GM12878 (cell line): ENCODE data around the gene CDC42SE1. TPM values are rescaled to one million over a fixed set of nuclear protein-coding genes. Genes with fewer than 3 reads are reported as not detected.

Experiments used
- ATAC-seq: fragments of 200-7000 bp; cut with Tn5 transposase; 3 replicates; pipeline ENCODE4 v1.9.1; 2020; ENCODE audit warnings: mild to moderate bottlenecking, moderate library complexity
- BruUV-seq: library from RNA; stranded (reverse); fragments of 400-500 nt; replicated peaks from 2 replicates; lab custom pipeline; 2021; lab: Mats Ljungman, UMichigan
- CTCF ChIA-PET: fragments of 300-600 bp; sonication (Branson Sonifier 250); formaldehyde crosslinking; extraction: SDS; loops from one replicate; lab custom pipeline; 2021; ENCODE audit warnings: inconsistent platforms; lab: Yijun Ruan, JAX
- POLR2A ChIA-PET: fragments of 350-600 bp; formaldehyde crosslinking; extraction: SDS; loops from one replicate; lab custom pipeline; 2021; ENCODE audit warnings: inconsistent platforms; lab: Charles Lee
- RAD21 ChIA-PET: fragments of 300-600 bp; sonication (Branson Sonifier 250); formaldehyde crosslinking; loops from one replicate; lab custom pipeline; 2023; ENCODE audit warnings: antibody characterized with exemption; ENCODE audit not compliant: unreplicated experiment; lab: Charles Lee
- SMC1A ChIA-PET: fragments of 300-600 bp; sonication (Branson Sonifier 250); formaldehyde crosslinking; loops from one replicate; lab custom pipeline; 2023; ENCODE audit not compliant: unreplicated experiment, uncharacterized antibody; lab: Charles Lee
- DNase-seq: peaks from one replicate; pipeline ENCODE4 v3.0.0-alpha.2; 2011; ENCODE audit warnings: low read depth, low spot score
- FAIRE-seq: peaks from 3 replicates; lab custom pipeline; 2011; peaks lifted over from hg19 to GRCh38; lab: Jason Lieb, UNC
- H2AFZ ChIP-seq: 2 replicates; pipeline ENCODE4 v1.6.0; 2011; ENCODE audit warnings: low read depth, low read length, control low read depth; ENCODE audit not compliant: control insufficient read depth
- H3K27ac ChIP-seq: 2 replicates; pipeline ENCODE4 v1.5.1; 2011; ENCODE audit warnings: control low read depth; ENCODE audit not compliant: control insufficient read depth, insufficient read depth
- H3K27me3 ChIP-seq, 2 experiments: replicated peaks in 1 of 2; 2 replicates each; pipeline versions ENCODE4 v1.6.0 to v1.6.1; 2011; ENCODE audit warnings: low read length in 1 of 2; ENCODE audit not compliant: control insufficient read depth in 2 of 2, insufficient read depth in 2 of 2
- H3K36me3 ChIP-seq, 2 experiments: 2 replicates each; pipeline ENCODE4 v1.5.1; 2011; ENCODE audit warnings: low read length in 1 of 2; ENCODE audit not compliant: control insufficient read depth in 2 of 2, insufficient read depth in 2 of 2
- H3K4me1 ChIP-seq: 2 replicates; pipeline ENCODE4 v1.6.1; 2011; ENCODE audit warnings: mild to moderate bottlenecking, low read length, moderate library complexity, mixed read lengths; ENCODE audit not compliant: control insufficient read depth, insufficient read depth
- H3K4me2 ChIP-seq: 2 replicates; pipeline ENCODE4 v1.6.0; 2011; ENCODE audit warnings: control low read depth; ENCODE audit not compliant: control insufficient read depth, insufficient read depth
- H3K4me3 ChIP-seq: fragments of 200-600 bp; sonication (generic); 2 replicates; pipeline ENCODE4 v1.5.1; 2016
- H3K79me2 ChIP-seq: 2 replicates; pipeline ENCODE4 v1.6.0; 2011; ENCODE audit warnings: low read length; ENCODE audit not compliant: control insufficient read depth, insufficient read depth
- H3K9ac ChIP-seq: 2 replicates; pipeline ENCODE4 v1.8.0; 2011; ENCODE audit warnings: low read length, control low read depth, mixed read lengths; ENCODE audit not compliant: control insufficient read depth, insufficient read depth
- H3K9me3 ChIP-seq: replicated peaks from 3 replicates; pipeline ENCODE4 v1.5.1; 2011; ENCODE audit warnings: mild to moderate bottlenecking, low read length; ENCODE audit not compliant: control insufficient read depth, insufficient read depth
- H4K20me1 ChIP-seq: 2 replicates; pipeline ENCODE4 v1.6.0; 2011; ENCODE audit not compliant: control insufficient read depth, insufficient read depth
- CBX5 ChIP-seq: sonication (generic); IDR thresholded peaks from 2 replicates; pipeline ENCODE4 v1.6.1; 2016; ENCODE audit warnings: low read depth, moderate library complexity, mild to moderate bottlenecking, inconsistent platforms
- EP300 ChIP-seq, 2 experiments: fragments of 150-350 bp in 1 of 2; IDR thresholded peaks; 2 replicates each; pipeline ENCODE4 v1.6.1; 2011 to 2012; ENCODE audit warnings: low read depth in 2 of 2, low read length in 2 of 2, borderline replicate concordance in 1 of 2, improper control_type of control experiment in 1 of 2, inconsistent platforms in 1 of 2; ENCODE audit not compliant: control insufficient read depth in 1 of 2
- ETV6 ChIP-seq, 2 experiments: fragments of 450-650 bp in 1 of 2; IDR thresholded peaks in 1 of 2; conservative IDR thresholded peaks in 1 of 2; 2 replicates each; pipeline ENCODE4 v1.6.1; 2014; ENCODE audit warnings: antibody characterized with exemption in 1 of 2, borderline replicate concordance in 1 of 2, low read depth in 1 of 2, mild to moderate bottlenecking in 1 of 2, moderate library complexity in 1 of 2
- HDAC2 ChIP-seq: fragments of 200-600 bp; sonication (generic); IDR thresholded peaks from 2 replicates; pipeline ENCODE4 v1.6.1; 2017
- IRF4 ChIP-seq: IDR thresholded peaks from 2 replicates; pipeline ENCODE4 v1.6.1; 2011; ENCODE audit warnings: low read depth, low read length
- MYB ChIP-seq: fragments of 150-350 bp; IDR thresholded peaks from 2 replicates; pipeline ENCODE4 v1.6.1; 2014; ENCODE audit warnings: mild to moderate bottlenecking, low read depth, low read length, borderline replicate concordance
- NFXL1 ChIP-seq: fragments of 450-650 bp; IDR thresholded peaks from 2 replicates; pipeline ENCODE4 v1.6.1; 2017; ENCODE audit warnings: antibody characterized with exemption, mild to moderate bottlenecking, borderline replicate concordance
- NR2C2 ChIP-seq: IDR thresholded peaks from 2 replicates; pipeline ENCODE4 v1.6.1; 2011; ENCODE audit warnings: borderline replicate concordance, low read depth; ENCODE audit not compliant: control insufficient read depth, insufficient read length
- NRF1 ChIP-seq: conservative IDR thresholded peaks from 2 replicates; pipeline ENCODE4 v1.6.1; 2011; ENCODE audit warnings: mild to moderate bottlenecking, low read depth, low read length, improper control_type of control experiment
- PML ChIP-seq: IDR thresholded peaks from 2 replicates; pipeline ENCODE4 v1.6.1; 2012; ENCODE audit warnings: low read length, inconsistent platforms
- POLR2AphosphoS5 ChIP-seq: IDR thresholded peaks from 2 replicates; pipeline ENCODE4 v1.6.1; 2011; ENCODE audit warnings: mild to moderate bottlenecking, low read length, inconsistent platforms
- RFX5 ChIP-seq: IDR thresholded peaks from 2 replicates; pipeline ENCODE4 v1.6.1; 2011; ENCODE audit warnings: low read depth, low read length, improper control_type of control experiment
- YBX1 ChIP-seq: fragments of 450-650 bp; IDR thresholded peaks from 2 replicates; pipeline ENCODE4 v1.6.1; 2016; ENCODE audit warnings: antibody characterized with exemption
- ZNF24 ChIP-seq: fragments of 450-650 bp; IDR thresholded peaks from 2 replicates; pipeline ENCODE4 v1.6.1; 2017; ENCODE audit warnings: antibody characterized with exemption, mild to moderate bottlenecking
- WGBS: methylation state at CpG from one replicate; pipeline ENCODE4 v1.1.6; 2016; ENCODE audit warnings: low lambda C conversion rate; ENCODE audit not compliant: insufficient replicate concordance, insufficient coverage; ENCODE audit errors: missing lambda C conversion rate; 5-methylcytosine and 5-hydroxymethylcytosine counted together
- in situ Hi-C: fragments of 300-500 bp; cut with MboI; formaldehyde crosslinking; loops from 9 replicates; pipeline ENCODE4 v1.14.3; 2018; ENCODE audit warnings: mixed read lengths
- intact Hi-C: fragments of 100-400 bp; cut with micrococcal nuclease; formaldehyde crosslinking; loops from one replicate; pipeline ENCODE4 v1.14.2; 2022; ENCODE audit not compliant: unreplicated experiment
- polyA plus RNA-seq, 11 experiments: library from polyadenylated mRNA; depleted of rRNA in 4 of 11; unstranded in 6 of 11; stranded (reverse) in 5 of 11; fragments of >200 nt; fragmentation: Nextera tagmentation in 4 of 11; fragmentation: Illumina TruSeq in 1 of 11; extraction: Ambion mirVana in 4 of 11; extraction: Trizol in 1 of 11; gene quantifications; 1 replicate in 1 of 11; 2 replicates in 10 of 11; pipeline versions ENCODE4 v1.2.1 to v1.2.3, GENCODE V29; 2011 to 2016; ENCODE audit warnings: inconsistent platforms in 2 of 11, missing spikeins in 2 of 11, low read depth in 1 of 11
- total RNA-seq, 4 experiments: library from RNA; depleted of rRNA in 3 of 4; stranded (reverse); fragments of >200 nt in 3 of 4; fragmentation: Illumina TruSeq in 1 of 4; extraction: Trizol in 1 of 4; gene quantifications; 2 replicates each; pipeline versions ENCODE4 v1.2.1 to v1.2.3, GENCODE V29; 2013 to 2021
- TF ChIP-seq, protein P1 (sequence below): fragments of 450-650 bp; conservative IDR thresholded peaks from 2 replicates; pipeline ENCODE4 v1.6.1; 2017; ENCODE audit warnings: mild to moderate bottlenecking, moderate library complexity
- TF ChIP-seq, protein P2 (sequence below), 3 experiments: IDR thresholded peaks in 2 of 3; conservative IDR thresholded peaks in 1 of 3; 2 replicates each; pipeline ENCODE4 v1.5.1; 2011; ENCODE audit warnings: low read depth in 3 of 3, low read length in 3 of 3, mild to moderate bottlenecking in 3 of 3, control low read depth in 2 of 3, moderate library complexity in 2 of 3, inconsistent platforms in 1 of 3, mixed read lengths in 1 of 3; ENCODE audit not compliant: control insufficient read depth in 2 of 3, insufficient read depth in 1 of 3; ENCODE audit errors: extremely low read depth in 1 of 3
- TF ChIP-seq, protein P3 (sequence below): IDR thresholded peaks from 2 replicates; pipeline ENCODE4 v1.6.1; 2011; ENCODE audit warnings: low read depth, low read length, improper control_type of control experiment, borderline replicate concordance

Gene CDC42SE1
- total and polyA plus RNA-seq, 10 of the 15 experiments (the other 5 are each of a cell fraction or from before 2014, with no cell fraction given) = 35.7 to 112 (median 74.3) TPM

DNA sequence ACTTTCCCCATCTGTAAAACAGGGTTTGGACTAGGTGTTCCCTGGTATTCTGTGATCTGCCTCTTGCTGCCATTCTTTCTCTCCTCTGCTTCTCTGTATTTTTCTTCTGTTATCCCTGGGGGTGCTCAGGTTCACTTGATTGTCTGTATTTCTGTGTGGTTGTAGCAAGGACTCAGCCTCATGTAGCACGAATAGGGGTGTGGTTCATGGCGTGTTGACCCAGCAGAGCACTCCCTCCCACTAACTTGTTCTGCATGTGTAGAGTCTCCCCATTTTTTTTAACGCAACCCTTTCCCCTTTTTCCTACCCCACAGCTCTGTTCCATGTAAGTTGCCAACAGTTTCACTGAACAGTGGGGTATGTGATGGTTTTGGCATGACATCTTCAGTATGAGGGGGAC lies 24.3 kb downstream of the CDC42SE1 start:
- Histone ChIP-seq H3K27ac (no peak overlapping the region), H3K9ac (no peak overlapping the region), H3K79me2 (no peaks in the 10 kb centered on the region), H3K4me3 (no peak overlapping the region), H4K20me1 (no peaks in the 10 kb centered on the region)
- in situ Hi-C loops = no loop called here
- RAD21 ChIA-PET = no interaction called here
- DNase-seq = no peak
- intact Hi-C loops = no loop called here
- CTCF ChIA-PET = interaction anchor here (0.6 to 1.1 kb wide), 3 partner anchors 11 to 28 kb away, joined by 3 to 5 read pairs (median 3); partner anchors contain the start of gene MINDY1
- TF ChIP-seq ETV6 (conservative IDR thresholded peaks at IDR 0.05 in 1 of 2, IDR thresholded peaks at IDR 0.05 in 1 of 2; ENCODE audit: borderline replicate concordance in 1 of 2, low read depth in 1 of 2) (no peak), YBX1 (no peak), NR2C2 (no peak), RFX5 (no peak), NRF1 (no peak), POLR2AphosphoS5 (no peak), MYB (no peak), NFXL1 (no peak), ZNF24 (no peak), HDAC2 (no peak), PML (no peak), EP300 (IDR thresholded peaks at IDR 0.05; ENCODE audit: borderline replicate concordance in 1 of 2, control insufficient read depth in 1 of 2, low read depth in 2 of 2, low read length in 2 of 2) (no peak), IRF4 (no peak), CBX5 (no peak)
- TF ChIP-seq, protein P1, sequence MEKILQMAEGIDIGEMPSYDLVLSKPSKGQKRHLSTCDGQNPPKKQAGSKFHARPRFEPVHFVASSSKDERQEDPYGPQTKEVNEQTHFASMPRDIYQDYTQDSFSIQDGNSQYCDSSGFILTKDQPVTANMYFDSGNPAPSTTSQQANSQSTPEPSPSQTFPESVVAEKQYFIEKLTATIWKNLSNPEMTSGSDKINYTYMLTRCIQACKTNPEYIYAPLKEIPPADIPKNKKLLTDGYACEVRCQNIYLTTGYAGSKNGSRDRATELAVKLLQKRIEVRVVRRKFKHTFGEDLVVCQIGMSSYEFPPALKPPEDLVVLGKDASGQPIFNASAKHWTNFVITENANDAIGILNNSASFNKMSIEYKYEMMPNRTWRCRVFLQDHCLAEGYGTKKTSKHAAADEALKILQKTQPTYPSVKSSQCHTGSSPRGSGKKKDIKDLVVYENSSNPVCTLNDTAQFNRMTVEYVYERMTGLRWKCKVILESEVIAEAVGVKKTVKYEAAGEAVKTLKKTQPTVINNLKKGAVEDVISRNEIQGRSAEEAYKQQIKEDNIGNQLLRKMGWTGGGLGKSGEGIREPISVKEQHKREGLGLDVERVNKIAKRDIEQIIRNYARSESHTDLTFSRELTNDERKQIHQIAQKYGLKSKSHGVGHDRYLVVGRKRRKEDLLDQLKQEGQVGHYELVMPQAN = no peak
- TF ChIP-seq, protein P2, sequence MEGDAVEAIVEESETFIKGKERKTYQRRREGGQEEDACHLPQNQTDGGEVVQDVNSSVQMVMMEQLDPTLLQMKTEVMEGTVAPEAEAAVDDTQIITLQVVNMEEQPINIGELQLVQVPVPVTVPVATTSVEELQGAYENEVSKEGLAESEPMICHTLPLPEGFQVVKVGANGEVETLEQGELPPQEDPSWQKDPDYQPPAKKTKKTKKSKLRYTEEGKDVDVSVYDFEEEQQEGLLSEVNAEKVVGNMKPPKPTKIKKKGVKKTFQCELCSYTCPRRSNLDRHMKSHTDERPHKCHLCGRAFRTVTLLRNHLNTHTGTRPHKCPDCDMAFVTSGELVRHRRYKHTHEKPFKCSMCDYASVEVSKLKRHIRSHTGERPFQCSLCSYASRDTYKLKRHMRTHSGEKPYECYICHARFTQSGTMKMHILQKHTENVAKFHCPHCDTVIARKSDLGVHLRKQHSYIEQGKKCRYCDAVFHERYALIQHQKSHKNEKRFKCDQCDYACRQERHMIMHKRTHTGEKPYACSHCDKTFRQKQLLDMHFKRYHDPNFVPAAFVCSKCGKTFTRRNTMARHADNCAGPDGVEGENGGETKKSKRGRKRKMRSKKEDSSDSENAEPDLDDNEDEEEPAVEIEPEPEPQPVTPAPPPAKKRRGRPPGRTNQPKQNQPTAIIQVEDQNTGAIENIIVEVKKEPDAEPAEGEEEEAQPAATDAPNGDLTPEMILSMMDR (IDR thresholded peaks at IDR 0.05 in 2 of 3, conservative IDR thresholded peaks at IDR 0.05 in 1 of 3; ENCODE audit: control insufficient read depth in 2 of 3, extremely low read depth in 1 of 3, insufficient read depth in 1 of 3, low read depth in 3 of 3, low read length in 3 of 3) = no peak
- TF ChIP-seq, protein P3, sequence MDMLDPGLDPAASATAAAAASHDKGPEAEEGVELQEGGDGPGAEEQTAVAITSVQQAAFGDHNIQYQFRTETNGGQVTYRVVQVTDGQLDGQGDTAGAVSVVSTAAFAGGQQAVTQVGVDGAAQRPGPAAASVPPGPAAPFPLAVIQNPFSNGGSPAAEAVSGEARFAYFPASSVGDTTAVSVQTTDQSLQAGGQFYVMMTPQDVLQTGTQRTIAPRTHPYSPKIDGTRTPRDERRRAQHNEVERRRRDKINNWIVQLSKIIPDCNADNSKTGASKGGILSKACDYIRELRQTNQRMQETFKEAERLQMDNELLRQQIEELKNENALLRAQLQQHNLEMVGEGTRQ = no peak
- TF ChIP-seq, all 136 proteins: peak for 0
- H3K27me3 ChIP-seq = no peaks in the 10 kb centered on the region
- POLR2A ChIA-PET = interaction anchor here (0.5 kb wide), 1 partner anchor 149 kb away, joined by 4 read pairs; no protein-coding TSS in a partner anchor
- BruUV-seq = no TSS peak
- no peaks in the 10 kb centered on the region for H3K9me3 ChIP-seq
- no peaks in the 10 kb centered on the region for H3K4me1 ChIP-seq
- FAIRE-seq = no peak
- no peak for ATAC-seq
- SMC1A ChIA-PET = no interaction called here
- H3K36me3 ChIP-seq = peaks cover 2% of the 10 kb centered on the region in 2 experiments; a peak in 2 of 4 replicates
- H2AFZ ChIP-seq = no peak overlapping the region
- WGBS = 94% methylated on average over 3 of the region's 3 CpGs
- no peak overlapping the region for H3K4me2 ChIP-seq
